Measurements from ENCODE around the gene PYROXD2. TPM values are rescaled to one million over a fixed set of nuclear protein-coding genes. Genes with fewer than 3 reads are reported as not detected.

PYROXD2 gene
- total and polyA plus RNA-seq, 7 donors, result 0.60 to 11.9 (median 8.0) TPM

DNA sequence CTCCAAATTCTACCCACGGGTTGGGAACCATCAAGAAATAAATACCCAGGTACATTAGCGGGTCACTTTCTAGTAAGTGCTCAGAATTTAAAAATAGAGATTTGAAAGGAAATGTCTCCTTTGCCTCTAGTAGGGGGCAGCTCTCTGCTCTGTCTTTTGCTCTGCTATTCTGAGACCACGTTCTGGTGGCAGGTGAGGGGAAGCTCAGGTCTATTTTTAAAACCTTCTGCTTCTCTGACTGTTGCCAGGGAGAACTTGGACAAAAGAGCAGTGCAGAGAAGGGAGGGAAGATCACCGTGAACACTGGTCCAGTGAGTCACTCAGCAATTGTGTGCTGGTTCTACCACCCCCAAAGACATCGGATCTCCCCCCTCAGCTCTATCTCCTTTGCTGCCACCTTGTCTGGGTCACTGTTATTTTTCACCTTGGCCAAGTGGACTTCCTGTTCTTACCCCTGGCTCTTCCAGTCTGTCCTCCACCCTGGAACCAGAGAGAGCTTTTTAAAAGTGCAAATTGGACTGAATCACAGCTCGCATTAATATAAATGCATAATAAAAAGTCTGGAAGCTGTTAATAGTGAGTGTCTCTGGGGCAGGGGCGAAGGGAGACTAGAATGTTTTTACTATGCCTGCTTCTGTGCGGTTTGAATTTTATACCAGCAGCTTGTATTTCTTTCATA is 74.6 kb downstream of the PYROXD2 start:
- TF ChIP-seq POLR2AphosphoS5 (IDR thresholded peaks at IDR 0.05), result no peak
- TF ChIP-seq EP300 (IDR thresholded peaks at IDR 0.05), result no peak
- Histone ChIP-seq H3K36me3 (no peaks in the 10 kb centered on the region), H3K4me3 (no peak overlapping the region), H3K27me3 (no peaks in the 10 kb centered on the region), H3K27ac (no peak overlapping the region), H3K9me3 (no peaks in the 10 kb centered on the region), H3K4me1 (peaks cover 0 to 14% (median 4%) of the 10 kb centered on the region in 4 donors)
- 56 to 66% methylated on average over 8 of the region's 8 CpGs for WGBS, 2 donors
- intact Hi-C loops (cut with DNase I), result no loop called here
- DNase-seq, result no peak

GRCh38 chr10:98339799-98340198 is 75.2 kb downstream of the PYROXD2 start:
- Histone ChIP-seq H3K4me3 (no peak overlapping the region), H3K4me1 (peaks cover 0 to 14% (median 4%) of the 10 kb centered on the region in 4 donors), H3K27ac (no peak overlapping the region), H3K36me3 (no peaks in the 10 kb centered on the region), H3K27me3 (no peaks in the 10 kb centered on the region), H3K9me3 (no peaks in the 10 kb centered on the region)
- TF ChIP-seq EP300 (IDR thresholded peaks at IDR 0.05) (no peak), POLR2AphosphoS5 (IDR thresholded peaks at IDR 0.05) (no peak), POLR2A (IDR thresholded peaks at IDR 0.05) (no peak)
- TF ChIP-seq, protein P1, sequence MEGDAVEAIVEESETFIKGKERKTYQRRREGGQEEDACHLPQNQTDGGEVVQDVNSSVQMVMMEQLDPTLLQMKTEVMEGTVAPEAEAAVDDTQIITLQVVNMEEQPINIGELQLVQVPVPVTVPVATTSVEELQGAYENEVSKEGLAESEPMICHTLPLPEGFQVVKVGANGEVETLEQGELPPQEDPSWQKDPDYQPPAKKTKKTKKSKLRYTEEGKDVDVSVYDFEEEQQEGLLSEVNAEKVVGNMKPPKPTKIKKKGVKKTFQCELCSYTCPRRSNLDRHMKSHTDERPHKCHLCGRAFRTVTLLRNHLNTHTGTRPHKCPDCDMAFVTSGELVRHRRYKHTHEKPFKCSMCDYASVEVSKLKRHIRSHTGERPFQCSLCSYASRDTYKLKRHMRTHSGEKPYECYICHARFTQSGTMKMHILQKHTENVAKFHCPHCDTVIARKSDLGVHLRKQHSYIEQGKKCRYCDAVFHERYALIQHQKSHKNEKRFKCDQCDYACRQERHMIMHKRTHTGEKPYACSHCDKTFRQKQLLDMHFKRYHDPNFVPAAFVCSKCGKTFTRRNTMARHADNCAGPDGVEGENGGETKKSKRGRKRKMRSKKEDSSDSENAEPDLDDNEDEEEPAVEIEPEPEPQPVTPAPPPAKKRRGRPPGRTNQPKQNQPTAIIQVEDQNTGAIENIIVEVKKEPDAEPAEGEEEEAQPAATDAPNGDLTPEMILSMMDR (IDR thresholded peaks at IDR 0.05), result no peak
- 66 to 69% methylated on average over 5 of the region's 5 CpGs for WGBS, 2 donors
- DNase-seq, result no peak
- intact Hi-C loops (cut with DNase I), result no loop called here

GRCh38 chr10:98338896-98339295 is 76.1 kb downstream of the PYROXD2 start:
- intact Hi-C loops (cut with DNase I), result no loop called here
- Histone ChIP-seq H3K27ac (peak overlapping the region in 2 of 4 donors; percentile 0 to 6), H3K9me3 (no peaks in the 10 kb centered on the region), H3K4me1 (peaks cover 0 to 13% (median 4%) of the 10 kb centered on the region in 4 donors), H3K4me3 (no peak overlapping the region), H3K27me3 (no peaks in the 10 kb centered on the region), H3K36me3 (no peaks in the 10 kb centered on the region)
- WGBS, 2 donors, result 87 to 89% methylated on average over 5 of the region's 5 CpGs
- TF ChIP-seq POLR2A (IDR thresholded peaks at IDR 0.05) (no peak), EP300 (IDR thresholded peaks at IDR 0.05) (no peak), POLR2AphosphoS5 (IDR thresholded peaks at IDR 0.05) (no peak)
- TF ChIP-seq, protein P1 (IDR thresholded peaks at IDR 0.05), result no peak
- DNase-seq, result no peak

GRCh38 chr10:98338318-98338717 is 76.7 kb downstream of the PYROXD2 start:
- no peaks in the 10 kb centered on the region for H3K27me3 ChIP-seq
- H3K4me3 ChIP-seq, result no peak overlapping the region
- 84 to 86% methylated on average over 6 of the region's 6 CpGs for WGBS, 2 donors
- peak overlapping the region in 2 of 4 donors; percentile 0 to 6 for H3K27ac ChIP-seq
- H3K4me1 ChIP-seq, result peaks cover 0 to 10% (median 4%) of the 10 kb centered on the region in 4 donors
- no peaks in the 10 kb centered on the region for H3K9me3 ChIP-seq
- H3K36me3 ChIP-seq, result no peaks in the 10 kb centered on the region
- no peak for DNase-seq
- intact Hi-C loops (cut with DNase I), result no loop called here
- TF ChIP-seq EP300 (IDR thresholded peaks at IDR 0.05) (no peak), POLR2A (IDR thresholded peaks at IDR 0.05) (no peak), POLR2AphosphoS5 (IDR thresholded peaks at IDR 0.05) (no peak)
- TF ChIP-seq, protein P1 (IDR thresholded peaks at IDR 0.05), result no peak

DNA sequence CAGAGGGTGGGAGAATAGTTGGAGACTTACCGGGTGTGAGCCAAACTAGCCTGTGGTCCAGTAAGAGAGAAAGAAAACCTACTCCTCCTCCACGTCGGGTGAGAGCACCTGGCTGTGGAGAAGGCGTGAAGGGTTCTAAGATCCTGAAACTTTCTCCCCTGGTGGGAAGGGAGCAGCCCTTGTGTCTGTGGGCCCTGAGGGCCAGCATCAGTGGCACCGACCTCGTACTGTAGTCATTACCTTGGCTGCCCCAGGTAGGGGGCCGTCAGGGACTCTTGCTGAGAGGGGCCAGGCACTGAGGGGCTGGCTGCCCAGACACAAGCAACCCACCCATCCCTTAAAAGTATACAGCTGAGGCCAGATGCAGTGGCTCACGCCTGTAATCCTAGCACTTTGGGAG is 77.5 kb downstream of the PYROXD2 start:
- DNase-seq, result no peak
- H3K27ac ChIP-seq, result no peak overlapping the region
- H3K4me3 ChIP-seq, result no peak overlapping the region
- intact Hi-C loops (cut with DNase I), result no loop called here
- WGBS, 2 donors, result 81 to 91% methylated on average over 8 of the region's 8 CpGs
- H3K27me3 ChIP-seq, result no peaks in the 10 kb centered on the region
- TF ChIP-seq, protein P1 (IDR thresholded peaks at IDR 0.05), result no peak
- no peak for TF ChIP-seq POLR2A (IDR thresholded peaks at IDR 0.05)
- TF ChIP-seq POLR2AphosphoS5 (IDR thresholded peaks at IDR 0.05), result no peak
- TF ChIP-seq EP300 (IDR thresholded peaks at IDR 0.05), result no peak
- no peaks in the 10 kb centered on the region for H3K9me3 ChIP-seq
- peaks cover 0 to 10% (median 4%) of the 10 kb centered on the region in 4 donors for H3K4me1 ChIP-seq
- no peaks in the 10 kb centered on the region for H3K36me3 ChIP-seq

Small RNA genes within 50 kb of the gene (small RNA-seq; reads per million reads assigned to genes)
- 0 to 0.22 (median 0.06) reads per million in 3 donors for gene MIR4685

Other genes with a start within 250 kb of the PYROXD2 start
- 10 to 100 TPM in 3 of 4 donors, 1 to 10 TPM in 1; 6.7 to 15.8 (median 11.3) TPM for gene LOXL4, start 147.0 kb downstream of the PYROXD2 start, total RNA-seq
- 1 to 10 TPM in 2 of 3 donors, not detected in 1; 1.1 to 1.8 TPM for gene LOXL4, start 147.0 kb downstream of the PYROXD2 start, polyA plus RNA-seq
- 10 to 100 TPM; 44.7 to 93.1 (median 45.9) TPM for gene HPS1, start 31.8 kb upstream of the PYROXD2 start, total RNA-seq
- gene HPS1, start 31.8 kb upstream of the PYROXD2 start, polyA plus RNA-seq, result 10 to 100 TPM; 70.7 to 86.7 (median 76.3) TPM